Liver (tissue), 9 donors: ENCODE measurements around the gene PMP22. TPM values are rescaled to one million over a fixed set of nuclear protein-coding genes. Genes with fewer than 3 reads are reported as not detected.

Experiments used
- DNase-seq: peaks from one replicate; pipeline ENCODE4 v3.0.0-alpha.2; 2017; ENCODE audit warnings: low spot score
- H3K27ac ChIP-seq, 2 donors: one replicate each; pipeline ENCODE4 v1.7.0; 2013; ENCODE audit warnings: inconsistent platforms in 2 of 2, low read length in 2 of 2, control low read depth in 1 of 2, low read depth in 1 of 2, mild to moderate bottlenecking in 1 of 2
- H3K27me3 ChIP-seq, 4 donors: one replicate each; pipeline versions ENCODE4 v1.6.1 to v1.7.0; 2013; ENCODE audit warnings: low read length in 3 of 4, inconsistent platforms in 1 of 4, mild to moderate bottlenecking in 1 of 4, moderate library complexity in 1 of 4; ENCODE audit not compliant: control insufficient read depth in 4 of 4, insufficient read depth in 4 of 4
- H3K36me3 ChIP-seq, 4 donors: one replicate each; pipeline versions ENCODE4 v1.6.1 to v1.7.0; 2013; ENCODE audit warnings: low read length in 3 of 4, mild to moderate bottlenecking in 3 of 4, low read depth in 1 of 4, moderate library complexity in 1 of 4; ENCODE audit not compliant: control insufficient read depth in 4 of 4, insufficient read depth in 3 of 4
- H3K4me1 ChIP-seq, 4 donors: one replicate each; pipeline versions ENCODE4 v1.6.1 to v1.7.0; 2013; ENCODE audit warnings: low read length in 3 of 4, mild to moderate bottlenecking in 3 of 4, moderate library complexity in 1 of 4; ENCODE audit not compliant: control insufficient read depth in 4 of 4, insufficient read depth in 4 of 4
- H3K4me3 ChIP-seq, 3 donors: one replicate each; pipeline versions ENCODE4 v1.6.1 to v1.7.0; 2013; ENCODE audit warnings: low read length in 3 of 3, control low read depth in 1 of 3, low read depth in 1 of 3, mild to moderate bottlenecking in 1 of 3
- H3K9ac ChIP-seq, 2 donors: one replicate each; pipeline ENCODE4 v1.7.0; 2013; ENCODE audit warnings: low read length in 2 of 2, mild to moderate bottlenecking in 2 of 2, moderate library complexity in 2 of 2, control low read depth in 1 of 2, low read depth in 1 of 2
- H3K9me3 ChIP-seq, 4 donors: one replicate each; pipeline versions ENCODE4 v1.6.1 to v1.7.0; 2013; ENCODE audit warnings: low read length in 3 of 4; ENCODE audit not compliant: control insufficient read depth in 4 of 4
- EGR1 ChIP-seq, 2 donors: IDR thresholded peaks; 2 replicates each; pipeline ENCODE4 v1.6.1; 2016 to 2018; ENCODE audit warnings: antibody characterized with exemption in 2 of 2, low read depth in 2 of 2
- FOXA2 ChIP-seq: IDR thresholded peaks from 2 replicates; pipeline ENCODE4 v1.6.1; 2016; ENCODE audit warnings: antibody characterized with exemption
- HNF4A ChIP-seq, 2 donors: conservative IDR thresholded peaks; 2 replicates each; pipeline ENCODE4 v1.6.1; 2016; ENCODE audit warnings: antibody characterized with exemption in 2 of 2, mild to moderate bottlenecking in 2 of 2
- JUND ChIP-seq, 2 donors: IDR thresholded peaks; 2 replicates each; pipeline ENCODE4 v1.6.1; 2016; ENCODE audit warnings: antibody characterized with exemption in 2 of 2
- NR2F2 ChIP-seq: IDR thresholded peaks from 2 replicates; pipeline ENCODE4 v1.6.1; 2016; ENCODE audit warnings: antibody characterized with exemption
- RAD21 ChIP-seq, 2 donors: IDR thresholded peaks; 2 replicates each; pipeline ENCODE4 v1.6.1; 2016; ENCODE audit warnings: antibody characterized with exemption in 2 of 2, mild to moderate bottlenecking in 2 of 2
- REST ChIP-seq: IDR thresholded peaks from 2 replicates; pipeline ENCODE4 v1.6.1; 2016; ENCODE audit warnings: antibody characterized with exemption, mild to moderate bottlenecking
- RXRA ChIP-seq, 2 donors: IDR thresholded peaks; 2 replicates each; pipeline ENCODE4 v1.6.1; 2017 to 2018; ENCODE audit warnings: antibody characterized with exemption in 2 of 2, mild to moderate bottlenecking in 1 of 2
- SP1 ChIP-seq: IDR thresholded peaks from 2 replicates; pipeline ENCODE4 v1.6.1; 2018; ENCODE audit warnings: antibody characterized with exemption, mild to moderate bottlenecking
- YY1 ChIP-seq: IDR thresholded peaks from 2 replicates; pipeline ENCODE4 v1.6.1; 2016; ENCODE audit warnings: antibody characterized with exemption, mild to moderate bottlenecking
- WGBS: extraction: QIAGEN DNeasy Blood & Tissue Kit; methylation state at CpG from one replicate; pipeline ENCODE4 v1.1.7; 2013; 5-methylcytosine and 5-hydroxymethylcytosine counted together
- polyA plus RNA-seq, 2 donors: library from polyadenylated mRNA; stranded (reverse) in 1 of 2; unstranded in 1 of 2; fragments of 200-250 nt in 1 of 2; fragments of >200 nt in 1 of 2; fragmentation: Nextera tagmentation in 1 of 2; extraction: Ambion mirVana in 1 of 2; gene quantifications; one replicate each; pipeline versions ENCODE4 v1.2.1 to v1.2.3, GENCODE V29; 2013 to 2015
- total RNA-seq, 2 donors: library from RNA; depleted of rRNA; stranded (reverse); fragments of >200 nt; gene quantifications; one replicate each; pipeline ENCODE4 v1.2.3, GENCODE V29; 2014
- TF ChIP-seq, protein P1 (sequence below): IDR thresholded peaks from 2 replicates; pipeline ENCODE4 v1.6.1; 2016; ENCODE audit warnings: antibody characterized with exemption
- TF ChIP-seq, protein P2 (sequence below): fragments of 150-350 bp; IDR thresholded peaks from 2 replicates; pipeline ENCODE4 v1.5.1; 2017; ENCODE audit warnings: improper control_type of control experiment, low read depth, low read length; ENCODE audit not compliant: missing input control
- TF ChIP-seq, protein P3 (sequence below): IDR thresholded peaks from 2 replicates; pipeline ENCODE4 v1.6.1; 2016; ENCODE audit warnings: antibody characterized with exemption
- TF ChIP-seq, protein P4 (sequence below): IDR thresholded peaks from 2 replicates; pipeline ENCODE4 v1.6.1; 2016; ENCODE audit warnings: antibody characterized with exemption
- donor health status: healthy.
- donor health status: healthy.
- donor health status: healthy.
- donor health status: healthy.
- donor health status: healthy.

PMP22 gene
- total and polyA plus RNA-seq, 4 donors = 3.2 to 9.1 (median 5.7) TPM

GRCh38 chr17:15293558-15293957 is 28.4 kb upstream of the PMP22 start:
- WGBS = 70% methylated on average over 3 of the region's 3 CpGs
- H3K9ac ChIP-seq = no peak overlapping the region
- TF ChIP-seq, protein P1, sequence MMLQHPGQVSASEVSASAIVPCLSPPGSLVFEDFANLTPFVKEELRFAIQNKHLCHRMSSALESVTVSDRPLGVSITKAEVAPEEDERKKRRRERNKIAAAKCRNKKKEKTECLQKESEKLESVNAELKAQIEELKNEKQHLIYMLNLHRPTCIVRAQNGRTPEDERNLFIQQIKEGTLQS = no peak

GRCh38 chr17:15291674-15292361 is 26.7 kb upstream of the PMP22 start:
- H3K27ac ChIP-seq = no peak overlapping the region
- WGBS = 63% methylated on average over 8 of the region's 8 CpGs
- no peak overlapping the region for H3K9ac ChIP-seq
- H3K4me3 ChIP-seq = no peak overlapping the region
- H3K36me3 ChIP-seq = no peaks in the 10 kb centered on the region
- TF ChIP-seq, protein P2, sequence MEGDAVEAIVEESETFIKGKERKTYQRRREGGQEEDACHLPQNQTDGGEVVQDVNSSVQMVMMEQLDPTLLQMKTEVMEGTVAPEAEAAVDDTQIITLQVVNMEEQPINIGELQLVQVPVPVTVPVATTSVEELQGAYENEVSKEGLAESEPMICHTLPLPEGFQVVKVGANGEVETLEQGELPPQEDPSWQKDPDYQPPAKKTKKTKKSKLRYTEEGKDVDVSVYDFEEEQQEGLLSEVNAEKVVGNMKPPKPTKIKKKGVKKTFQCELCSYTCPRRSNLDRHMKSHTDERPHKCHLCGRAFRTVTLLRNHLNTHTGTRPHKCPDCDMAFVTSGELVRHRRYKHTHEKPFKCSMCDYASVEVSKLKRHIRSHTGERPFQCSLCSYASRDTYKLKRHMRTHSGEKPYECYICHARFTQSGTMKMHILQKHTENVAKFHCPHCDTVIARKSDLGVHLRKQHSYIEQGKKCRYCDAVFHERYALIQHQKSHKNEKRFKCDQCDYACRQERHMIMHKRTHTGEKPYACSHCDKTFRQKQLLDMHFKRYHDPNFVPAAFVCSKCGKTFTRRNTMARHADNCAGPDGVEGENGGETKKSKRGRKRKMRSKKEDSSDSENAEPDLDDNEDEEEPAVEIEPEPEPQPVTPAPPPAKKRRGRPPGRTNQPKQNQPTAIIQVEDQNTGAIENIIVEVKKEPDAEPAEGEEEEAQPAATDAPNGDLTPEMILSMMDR = no peak
- no peak for TF ChIP-seq EGR1 (IDR thresholded peaks at IDR 0.05; ENCODE audit: low read depth in 2 of 2)
- TF ChIP-seq RAD21 (IDR thresholded peaks at IDR 0.05) = no peak
- TF ChIP-seq NR2F2 = no peak
- TF ChIP-seq RXRA (IDR thresholded peaks at IDR 0.05) = no peak
- no peak for TF ChIP-seq HNF4A (conservative IDR thresholded peaks at IDR 0.05)
- TF ChIP-seq YY1 = no peak
- TF ChIP-seq, protein P1 = no peak
- TF ChIP-seq SP1 = no peak
- TF ChIP-seq, protein P3, sequence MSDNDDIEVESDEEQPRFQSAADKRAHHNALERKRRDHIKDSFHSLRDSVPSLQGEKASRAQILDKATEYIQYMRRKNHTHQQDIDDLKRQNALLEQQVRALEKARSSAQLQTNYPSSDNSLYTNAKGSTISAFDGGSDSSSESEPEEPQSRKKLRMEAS = no peak
- no peaks in the 10 kb centered on the region for H3K9me3 ChIP-seq
- H3K27me3 ChIP-seq = peaks cover 0 to 2% (median 0%) of the 10 kb centered on the region in 4 donors
- no peaks in the 10 kb centered on the region for H3K4me1 ChIP-seq
- no peak for DNase-seq

More at GRCh38 chr17:15293558-15293957, 28.4 kb upstream of the PMP22 start:
- Histone ChIP-seq H3K27me3 (peaks cover 0 to 2% (median 0%) of the 10 kb centered on the region in 4 donors), H3K9me3 (no peaks in the 10 kb centered on the region), H3K4me1 (no peaks in the 10 kb centered on the region), H3K36me3 (no peaks in the 10 kb centered on the region), H3K4me3 (no peak overlapping the region), H3K27ac (no peak overlapping the region)
- DNase-seq = no peak

DNA sequence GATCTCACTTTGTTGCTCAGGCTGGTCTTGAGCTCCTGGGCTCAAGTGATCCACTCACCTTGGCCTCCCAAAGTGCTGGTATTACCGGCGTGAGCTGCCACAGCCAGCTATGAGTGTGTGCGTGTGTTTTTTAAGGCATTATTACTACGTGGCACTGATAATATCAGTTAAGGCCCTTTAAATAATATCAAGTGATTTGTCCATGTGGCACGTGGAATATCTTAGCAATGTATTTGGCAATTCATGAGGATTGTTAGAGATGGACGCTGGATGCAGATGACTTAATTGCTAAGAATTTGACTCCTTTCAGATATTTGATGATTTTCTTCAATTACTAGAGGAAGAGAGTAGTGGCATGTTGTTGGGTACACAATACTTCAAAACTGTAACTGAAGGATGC is 25.5 kb upstream of the PMP22 start:
- WGBS = 89% methylated on average over 6 of the region's 6 CpGs
- Histone ChIP-seq H3K36me3 (no peaks in the 10 kb centered on the region), H3K9me3 (no peaks in the 10 kb centered on the region)

More for the DNA sequence above, 25.5 kb upstream of the PMP22 start:
- Histone ChIP-seq H3K4me1 (no peaks in the 10 kb centered on the region), H3K9ac (no peak overlapping the region), H3K4me3 (no peak overlapping the region), H3K27ac (no peak overlapping the region), H3K27me3 (peaks cover 0 to 2% (median 0%) of the 10 kb centered on the region in 4 donors)
- TF ChIP-seq HNF4A (conservative IDR thresholded peaks at IDR 0.05) = no peak
- no peak for TF ChIP-seq REST
- TF ChIP-seq, protein P3 = no peak
- no peak for TF ChIP-seq JUND (IDR thresholded peaks at IDR 0.05)
- no peak for TF ChIP-seq YY1
- no peak for TF ChIP-seq RAD21 (IDR thresholded peaks at IDR 0.05)
- no peak for TF ChIP-seq NR2F2
- no peak for TF ChIP-seq FOXA2
- TF ChIP-seq, protein P4, sequence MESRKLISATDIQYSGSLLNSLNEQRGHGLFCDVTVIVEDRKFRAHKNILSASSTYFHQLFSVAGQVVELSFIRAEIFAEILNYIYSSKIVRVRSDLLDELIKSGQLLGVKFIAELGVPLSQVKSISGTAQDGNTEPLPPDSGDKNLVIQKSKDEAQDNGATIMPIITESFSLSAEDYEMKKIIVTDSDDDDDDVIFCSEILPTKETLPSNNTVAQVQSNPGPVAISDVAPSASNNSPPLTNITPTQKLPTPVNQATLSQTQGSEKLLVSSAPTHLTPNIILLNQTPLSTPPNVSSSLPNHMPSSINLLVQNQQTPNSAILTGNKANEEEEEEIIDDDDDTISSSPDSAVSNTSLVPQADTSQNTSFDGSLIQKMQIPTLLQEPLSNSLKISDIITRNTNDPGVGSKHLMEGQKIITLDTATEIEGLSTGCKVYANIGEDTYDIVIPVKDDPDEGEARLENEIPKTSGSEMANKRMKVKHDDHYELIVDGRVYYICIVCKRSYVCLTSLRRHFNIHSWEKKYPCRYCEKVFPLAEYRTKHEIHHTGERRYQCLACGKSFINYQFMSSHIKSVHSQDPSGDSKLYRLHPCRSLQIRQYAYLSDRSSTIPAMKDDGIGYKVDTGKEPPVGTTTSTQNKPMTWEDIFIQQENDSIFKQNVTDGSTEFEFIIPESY = no peak
- DNase-seq = no peak
